Measurements from ENCODE around the gene IL2RA. TPM values are rescaled to one million over a fixed set of nuclear protein-coding genes. Genes with fewer than 3 reads are reported as not detected.

Gene IL2RA
- total and polyA plus RNA-seq, 2 donors (not counting 1 experiment from before 2014, with no cell fraction given), result 7.2 to 56.7 TPM

DNA sequence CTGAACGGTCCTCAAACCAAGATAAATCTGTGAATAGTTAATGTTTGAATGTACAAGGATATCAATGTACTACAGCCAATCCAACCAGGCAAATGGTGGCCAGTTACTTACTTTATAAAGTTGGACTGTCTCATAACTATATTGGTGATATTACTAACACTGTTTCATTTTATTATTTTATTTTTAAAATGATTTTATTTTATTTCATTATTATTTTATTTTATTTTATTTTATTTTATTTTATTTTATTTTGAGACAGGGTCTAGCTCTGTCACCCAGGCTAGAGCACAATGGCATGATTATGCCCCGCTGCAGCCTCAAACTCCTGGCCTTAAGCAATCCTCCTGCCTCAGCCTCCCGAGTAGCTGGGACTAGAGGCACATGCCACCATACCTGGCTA lies 91.6 kb downstream of the IL2RA start:
- Histone ChIP-seq H3K9me3 (ENCODE audit: control extremely low read depth in 1 of 3, control insufficient read depth in 2 of 3, insufficient read depth in 1 of 3, low read length in 2 of 3) (no peaks in the 10 kb centered on the region), H3K27me3 (replicated peaks in 1 of 4; ENCODE audit: control extremely low read depth in 1 of 4, control insufficient read depth in 3 of 4, insufficient read depth in 4 of 4, low read length in 3 of 4) (no peaks in the 10 kb centered on the region), H3K4me3 (ENCODE audit: control extremely low read depth in 1 of 5, extremely low read depth in 1 of 5, insufficient read depth in 1 of 5, low read depth in 2 of 5, low read length in 4 of 5) (no peak overlapping the region), H3K9ac (ENCODE audit: low read length) (no peak overlapping the region), H3K4me2 (replicated peaks; ENCODE audit: low read depth, low read length, poor library complexity, severe bottlenecking) (peak overlapping the region; percentile 34), H3K27ac (ENCODE audit: low read length in 2 of 2) (no peak overlapping the region), H4K20me1 (ENCODE audit: control insufficient read depth, insufficient read depth, low read length, poor library complexity, severe bottlenecking) (no peaks in the 10 kb centered on the region), H3K4me1 (ENCODE audit: control insufficient read depth in 2 of 2, insufficient read depth in 2 of 2, low read length in 2 of 2) (peaks cover 8 to 26% of the 10 kb centered on the region in 2 donors), H3K79me2 (ENCODE audit: control insufficient read depth, insufficient read depth, low read length) (peaks cover 58% of the 10 kb centered on the region), H3K36me3 (replicated peaks in 1 of 2; ENCODE audit: control extremely low read depth in 1 of 2, control insufficient read depth in 1 of 2, extremely low read depth in 1 of 2, insufficient read depth in 2 of 2, low read length in 1 of 2) (no peaks in the 10 kb centered on the region), H2AFZ (ENCODE audit: insufficient read depth, low read depth, low read length, poor library complexity, severe bottlenecking) (no peak overlapping the region)
- Mint-ChIP-seq H3K27me3 (no peaks in the 10 kb centered on the region), H3K4me3 (no peak overlapping the region), H3K27ac (no peak overlapping the region), H3K9me3 (ENCODE audit: insufficient read depth) (no peaks in the 10 kb centered on the region), H3K4me1 (peaks cover 34% of the 10 kb centered on the region)
- DNase-seq (no peak), ATAC-seq (ENCODE audit: low read depth) (no peak)
- WGBS (ENCODE audit: insufficient coverage), result 100% methylated on average over 2 of the region's 3 CpGs
- ChIA-PET POLR2A (no interaction called here), CTCF (no interaction called here)
- intact Hi-C loops (cut with micrococcal nuclease), result loop anchor here (10.0 kb wide), 1 partner anchor 1504 kb away; no protein-coding TSS in a partner anchor
- TF ChIP-seq EZH2 (IDR thresholded peaks at IDR 0.05; ENCODE audit: borderline replicate concordance, insufficient read depth, low read depth, low read length, poor library complexity, severe bottlenecking), result no peak
- TF ChIP-seq, protein P1, sequence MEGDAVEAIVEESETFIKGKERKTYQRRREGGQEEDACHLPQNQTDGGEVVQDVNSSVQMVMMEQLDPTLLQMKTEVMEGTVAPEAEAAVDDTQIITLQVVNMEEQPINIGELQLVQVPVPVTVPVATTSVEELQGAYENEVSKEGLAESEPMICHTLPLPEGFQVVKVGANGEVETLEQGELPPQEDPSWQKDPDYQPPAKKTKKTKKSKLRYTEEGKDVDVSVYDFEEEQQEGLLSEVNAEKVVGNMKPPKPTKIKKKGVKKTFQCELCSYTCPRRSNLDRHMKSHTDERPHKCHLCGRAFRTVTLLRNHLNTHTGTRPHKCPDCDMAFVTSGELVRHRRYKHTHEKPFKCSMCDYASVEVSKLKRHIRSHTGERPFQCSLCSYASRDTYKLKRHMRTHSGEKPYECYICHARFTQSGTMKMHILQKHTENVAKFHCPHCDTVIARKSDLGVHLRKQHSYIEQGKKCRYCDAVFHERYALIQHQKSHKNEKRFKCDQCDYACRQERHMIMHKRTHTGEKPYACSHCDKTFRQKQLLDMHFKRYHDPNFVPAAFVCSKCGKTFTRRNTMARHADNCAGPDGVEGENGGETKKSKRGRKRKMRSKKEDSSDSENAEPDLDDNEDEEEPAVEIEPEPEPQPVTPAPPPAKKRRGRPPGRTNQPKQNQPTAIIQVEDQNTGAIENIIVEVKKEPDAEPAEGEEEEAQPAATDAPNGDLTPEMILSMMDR (IDR thresholded peaks at IDR 0.05), result no peak

DNA sequence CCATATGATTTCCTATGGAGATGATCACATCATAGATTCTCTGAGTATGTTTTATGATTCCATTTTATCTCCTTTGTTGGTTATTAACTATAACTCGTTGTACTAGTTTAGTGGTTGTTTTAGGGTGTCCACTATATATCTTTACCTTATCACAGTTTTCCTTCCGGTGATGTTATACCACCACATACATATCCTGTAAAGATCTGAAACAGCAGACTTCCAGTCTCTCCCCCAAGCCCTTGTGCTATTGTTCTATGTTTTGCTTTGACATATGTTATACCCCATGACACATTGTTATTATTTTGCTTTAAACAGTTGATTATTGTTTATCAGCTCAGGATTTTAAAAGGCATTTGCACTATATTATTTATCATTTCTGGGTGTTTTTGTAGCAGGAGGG lies 92.1 kb downstream of the IL2RA start:
- ATAC-seq (ENCODE audit: low read depth) (no peak), DNase-seq (no peak)
- no peaks in the 10 kb centered on the region for H3K36me3 ChIP-seq (replicated peaks in 1 of 2; ENCODE audit: control extremely low read depth in 1 of 2, control insufficient read depth in 1 of 2, extremely low read depth in 1 of 2, insufficient read depth in 2 of 2, low read length in 1 of 2)
- peaks cover 58% of the 10 kb centered on the region for H3K79me2 ChIP-seq (ENCODE audit: control insufficient read depth, insufficient read depth, low read length)
- ChIA-PET CTCF (no interaction called here), POLR2A (no interaction called here)
- no peaks in the 10 kb centered on the region for H3K9me3 ChIP-seq (ENCODE audit: control extremely low read depth in 1 of 3, control insufficient read depth in 2 of 3, insufficient read depth in 1 of 3, low read length in 2 of 3)
- H3K4me3 ChIP-seq (ENCODE audit: control extremely low read depth in 1 of 5, extremely low read depth in 1 of 5, insufficient read depth in 1 of 5, low read depth in 2 of 5, low read length in 4 of 5), result no peak overlapping the region
- H3K4me1 ChIP-seq (ENCODE audit: control insufficient read depth in 2 of 2, insufficient read depth in 2 of 2, low read length in 2 of 2), result peaks cover 8 to 22% of the 10 kb centered on the region in 2 donors
- H4K20me1 ChIP-seq (ENCODE audit: control insufficient read depth, insufficient read depth, low read length, poor library complexity, severe bottlenecking), result no peaks in the 10 kb centered on the region
- H3K9ac ChIP-seq (ENCODE audit: low read length), result no peak overlapping the region
- Mint-ChIP-seq H3K4me1 (peaks cover 30% of the 10 kb centered on the region), H3K27ac (no peak overlapping the region), H3K27me3 (no peaks in the 10 kb centered on the region), H3K4me3 (no peak overlapping the region), H3K9me3 (ENCODE audit: insufficient read depth) (no peaks in the 10 kb centered on the region)
- no CpG with 5 or more reads among the region's 2 CpGs for WGBS (ENCODE audit: insufficient coverage)
- TF ChIP-seq, protein P1 (IDR thresholded peaks at IDR 0.05), result no peak
- no peak for TF ChIP-seq EZH2 (IDR thresholded peaks at IDR 0.05; ENCODE audit: borderline replicate concordance, insufficient read depth, low read depth, low read length, poor library complexity, severe bottlenecking)
- H3K27ac ChIP-seq (ENCODE audit: low read length in 2 of 2), result no peak overlapping the region
- no peaks in the 10 kb centered on the region for H3K27me3 ChIP-seq (replicated peaks in 1 of 4; ENCODE audit: control extremely low read depth in 1 of 4, control insufficient read depth in 3 of 4, insufficient read depth in 4 of 4, low read length in 3 of 4)
- no peak overlapping the region for H3K4me2 ChIP-seq (replicated peaks; ENCODE audit: low read depth, low read length, poor library complexity, severe bottlenecking)
- no peak overlapping the region for H2AFZ ChIP-seq (ENCODE audit: insufficient read depth, low read depth, low read length, poor library complexity, severe bottlenecking)
- intact Hi-C loops (cut with micrococcal nuclease), result loop anchor here (10.0 kb wide), 1 partner anchor 1505 kb away; no protein-coding TSS in a partner anchor
